Transverse colon (tissue), 4 donors: ENCODE measurements around the gene SH3BP5L. TPM values are rescaled to one million over a fixed set of nuclear protein-coding genes. Genes with fewer than 3 reads are reported as not detected.

Experiments used
- DNase-seq: peaks from one replicate; pipeline ENCODE4 v3.0.0-alpha.2; 2019
- H3K27ac ChIP-seq, 4 donors: fragments of 200-600 bp; sonication (generic); 2 replicates each; pipeline ENCODE4 v1.5.1; 2016 to 2018; ENCODE audit warnings: inconsistent platforms in 4 of 4
- H3K27me3 ChIP-seq: fragments of 200-600 bp; sonication (generic); 2 replicates; pipeline ENCODE4 v1.5.1; 2017; ENCODE audit warnings: inconsistent platforms
- H3K36me3 ChIP-seq, 4 donors: fragments of 200-600 bp; sonication (generic); 2 replicates each; pipeline ENCODE4 v1.5.1; 2017 to 2019; ENCODE audit warnings: inconsistent platforms in 4 of 4
- H3K4me1 ChIP-seq, 4 donors: fragments of 200-600 bp; sonication (generic); 2 replicates each; pipeline ENCODE4 v1.5.1; 2017 to 2020; ENCODE audit warnings: inconsistent platforms in 4 of 4
- H3K4me3 ChIP-seq, 4 donors: fragments of 200-600 bp; sonication (generic); 1 replicate in 1 of 4; 2 replicates in 3 of 4; pipeline versions ENCODE4 v1.5.1 to v1.6.1; 2017 to 2019; ENCODE audit warnings: inconsistent platforms in 4 of 4
- H3K9me3 ChIP-seq, 2 donors: fragments of 200-600 bp; sonication (generic); 2 replicates each; pipeline ENCODE4 v1.5.1; 2017 to 2019; ENCODE audit warnings: inconsistent platforms in 2 of 2
- CTCF ChIP-seq, 5 experiments: fragments of 200-600 bp in 3 of 5; fragments of 450-650 bp in 2 of 5; sonication (generic) in 3 of 5; IDR thresholded peaks; 1 replicate in 2 of 5; 2 replicates in 3 of 5; pipeline ENCODE4 v1.5.1; 2016 to 2017; ENCODE audit warnings: antibody characterized with exemption in 5 of 5, inconsistent platforms in 3 of 5, mild to moderate bottlenecking in 2 of 5, moderate library complexity in 1 of 5
- EP300 ChIP-seq: sonication (generic); formaldehyde crosslinking; IDR thresholded peaks from one replicate; pipeline ENCODE4 v1.6.1; 2017; ENCODE audit warnings: antibody characterized with exemption, low read depth
- POLR2A ChIP-seq: fragments of 450-650 bp; IDR thresholded peaks from one replicate; pipeline ENCODE4 v1.6.1; 2016; ENCODE audit warnings: antibody characterized with exemption, mild to moderate bottlenecking, moderate library complexity
- POLR2AphosphoS5 ChIP-seq, 3 donors: sonication (generic); formaldehyde crosslinking; IDR thresholded peaks; one replicate each; pipeline ENCODE4 v1.6.1; 2016; ENCODE audit warnings: antibody characterized with exemption in 3 of 3
- WGBS, 2 donors: methylation state at CpG; one replicate each; pipeline ENCODE4 v1.1.5; 2018; ENCODE audit warnings: low coverage in 1 of 2; 5-methylcytosine and 5-hydroxymethylcytosine counted together
- in situ Hi-C, 4 donors: fragments of 200-750 bp; cut with MboI; loops; one replicate each; pipeline versions ENCODE4 v1.15.0 to v1.15.1; 2017; ENCODE audit warnings: low sequenced_read_pairs in 3 of 4, low pct_ligation_motif_present in 1 of 4, low pct_unique_long_range_greater_than_20kb in 1 of 4
- intact Hi-C: fragments of 100-400 bp; cut with DNase I; formaldehyde crosslinking; loops from one replicate; pipeline ENCODE4 v1.15.1; 2023; ENCODE audit warnings: low total_unique reads
- total RNA-seq, 4 donors: library from RNA; depleted of rRNA; stranded (reverse); fragments of >200 nt; gene quantifications; one replicate each; pipeline ENCODE4 v1.1.0, GENCODE V29; 2016

Gene SH3BP5L
- total RNA-seq, 4 donors from 2014 or later = 28.1 to 36.2 (median 31.4) TPM

- Histone ChIP-seq H3K4me3 (no peak overlapping the region), H3K36me3 (peaks cover 0 to 26% (median 13%) of the 10 kb centered on the region in 4 donors), H3K9me3 (no peaks in the 10 kb centered on the region), H3K27me3 (no peaks in the 10 kb centered on the region), H3K27ac (no peak overlapping the region), H3K4me1 (peaks cover 0 to 19% (median 8%) of the 10 kb centered on the region in 4 donors)
- WGBS, 2 donors = 55 to 60% methylated on average over 4 to 12 of the region's 12 CpGs
- DNase-seq = no peak
- TF ChIP-seq CTCF (IDR thresholded peaks at IDR 0.05) (no peak), POLR2A (no peak), EP300 (no peak), POLR2AphosphoS5 (IDR thresholded peaks at IDR 0.05) (no peak)
- intact Hi-C loops = no loop called here
- in situ Hi-C loops = no loop called here
Measured at GRCh38 chr1:248810727-248811513, 14.8 kb downstream of the SH3BP5L start.

- no peaks in the 10 kb centered on the region for H3K27me3 ChIP-seq
- in situ Hi-C loops (no loop called here), intact Hi-C loops (no loop called here)
- H3K27ac ChIP-seq = no peak overlapping the region
- peaks cover 0 to 22% (median 9%) of the 10 kb centered on the region in 4 donors for H3K36me3 ChIP-seq
- H3K9me3 ChIP-seq = no peaks in the 10 kb centered on the region
- 86 to 90% methylated on average over 8 to 10 of the region's 10 CpGs for WGBS, 2 donors
- peaks cover 6 to 27% (median 14%) of the 10 kb centered on the region in 4 donors for H3K4me1 ChIP-seq
- no peak overlapping the region for H3K4me3 ChIP-seq
- no peak for DNase-seq
- TF ChIP-seq EP300 (no peak), POLR2A (no peak), CTCF (IDR thresholded peaks at IDR 0.05) (no peak), POLR2AphosphoS5 (IDR thresholded peaks at IDR 0.05) (no peak)
Measured at GRCh38 chr1:248810000-248810726, 15.6 kb downstream of the SH3BP5L start.

GRCh38 chr1:248808876-248809275 is 16.8 kb downstream of the SH3BP5L start:
- no peak for TF ChIP-seq CTCF (IDR thresholded peaks at IDR 0.05)
- no peak for TF ChIP-seq POLR2A
- TF ChIP-seq POLR2AphosphoS5 (IDR thresholded peaks at IDR 0.05) = no peak
- no peak for TF ChIP-seq EP300
- in situ Hi-C loops = no loop called here
- no peaks in the 10 kb centered on the region for H3K27me3 ChIP-seq
- no peak overlapping the region for H3K27ac ChIP-seq
- peaks cover 0 to 9% (median 3%) of the 10 kb centered on the region in 4 donors for H3K36me3 ChIP-seq
- no peak for DNase-seq
- H3K4me3 ChIP-seq = no peak overlapping the region
- intact Hi-C loops = no loop called here
- no peaks in the 10 kb centered on the region for H3K9me3 ChIP-seq
- peaks cover 9 to 40% (median 21%) of the 10 kb centered on the region in 4 donors for H3K4me1 ChIP-seq
- WGBS, 2 donors = 77 to 94% methylated on average over 5 to 9 of the region's 9 CpGs

GRCh38 chr1:248807067-248807737 is 18.5 kb downstream of the SH3BP5L start:
- Histone ChIP-seq H3K27ac (peak overlapping the region in 3 of 4 donors; percentile 31 to 68 (median 67)), H3K9me3 (no peaks in the 10 kb centered on the region), H3K27me3 (no peaks in the 10 kb centered on the region), H3K4me1 (peaks cover 9 to 40% (median 21%) of the 10 kb centered on the region in 4 donors), H3K4me3 (no peak overlapping the region), H3K36me3 (no peaks in the 10 kb centered on the region)
- 52 to 61% methylated on average over 4 to 15 of the region's 15 CpGs for WGBS, 2 donors
- DNase-seq = peak; percentile 74
- intact Hi-C loops = no loop called here
- in situ Hi-C loops = no loop called here
- TF ChIP-seq CTCF (IDR thresholded peaks at IDR 0.05) (peak; percentile 71 to 90 (median 84)), EP300 (no peak), POLR2A (no peak), POLR2AphosphoS5 (IDR thresholded peaks at IDR 0.05) (peak in 1 of 3 donors; percentile 8)
